SKM-1 (cell line): ENCODE measurements around the gene IL13RA2.

Source experiments
- DNase-seq: peaks from one replicate; lab custom pipeline; 2025; ENCODE audit not compliant: unreplicated experiment; lab: John Stamatoyannopoulos, UW

The IL13RA2 gene

DNA sequence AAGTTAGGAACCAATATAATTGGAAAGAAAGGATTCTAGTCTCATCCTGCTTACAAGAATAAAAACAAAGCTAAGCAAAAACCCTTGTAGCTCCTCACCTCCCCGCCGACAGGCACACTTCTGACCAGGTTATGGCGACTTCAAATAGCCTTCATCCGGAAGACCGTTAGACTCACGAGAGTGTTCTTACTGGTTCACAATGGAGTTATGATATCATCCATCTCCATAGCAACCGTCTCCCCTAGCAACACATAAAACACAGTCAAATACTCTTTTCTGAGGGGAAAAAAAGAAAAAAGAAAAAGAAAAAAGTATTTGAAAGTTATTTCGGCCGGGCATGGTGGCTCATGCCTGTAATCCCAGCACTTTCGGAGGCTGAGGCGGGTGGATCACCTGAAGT lies at the start of gene IL13RA2:
TSS of gene IL13RA2 (minus strand) at position 162 of the 400 bp plus-strand sequence. CDS start 347 bp downstream, outside the sequence.
- no peak for DNase-seq

DNA sequence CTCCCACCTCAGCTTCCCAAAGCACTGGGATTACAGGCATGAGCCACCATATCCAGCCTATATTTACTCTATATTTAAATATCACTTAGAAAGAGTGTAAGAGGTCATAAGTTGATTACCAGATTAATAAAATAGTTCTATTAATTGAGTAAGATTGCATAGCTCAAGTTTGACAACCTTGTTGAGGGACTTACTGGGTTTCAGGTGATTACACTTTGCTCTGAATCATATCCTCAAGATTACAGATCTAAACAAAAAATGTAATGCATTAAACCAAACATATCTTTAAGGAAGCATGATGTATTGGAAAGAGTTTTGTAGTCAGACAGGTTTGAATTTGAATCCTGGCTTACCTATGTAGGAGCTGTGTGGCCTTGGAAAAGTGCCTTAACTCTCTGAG lies 47.9 kb upstream of the IL13RA2 start:
- no peak for DNase-seq

DNA sequence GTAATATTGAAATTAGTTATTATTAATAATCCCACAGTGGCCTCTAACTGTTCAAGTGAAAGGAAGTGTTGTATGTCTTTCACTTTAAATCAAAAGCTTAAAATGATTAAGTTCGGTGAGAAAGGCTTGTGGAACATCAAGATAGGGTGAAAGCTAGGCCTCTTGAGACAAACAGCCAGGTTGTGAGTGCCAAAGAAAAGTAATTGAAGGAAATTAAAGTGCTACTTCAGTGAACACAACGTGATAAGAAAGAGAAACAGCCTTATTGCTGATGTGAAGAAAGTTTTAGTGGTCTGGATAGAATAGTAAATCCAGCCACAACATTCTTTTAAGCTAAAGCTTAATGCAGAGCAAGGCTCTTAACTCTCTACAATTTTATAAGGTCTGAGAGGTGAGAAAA lies 42.6 kb upstream of the IL13RA2 start:
- no peak for DNase-seq

DNA sequence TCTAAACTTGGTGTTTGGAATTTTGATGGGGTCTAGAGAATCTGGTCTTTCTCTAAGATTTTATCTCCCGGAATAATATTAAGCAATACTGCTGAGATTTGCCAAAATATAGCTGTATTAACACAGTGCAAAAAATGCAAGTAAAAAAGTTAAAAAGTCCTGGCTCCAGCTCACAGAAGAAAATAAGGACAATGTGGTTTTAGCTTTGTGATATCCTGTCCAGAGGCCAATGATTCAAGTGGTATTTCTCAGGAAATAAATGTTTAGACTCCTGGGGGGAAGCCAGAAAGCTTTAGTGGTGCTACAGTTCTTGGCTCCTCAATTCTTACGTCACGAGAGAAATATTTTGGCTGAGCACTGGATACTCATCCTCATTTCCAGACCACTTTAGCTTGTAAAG lies 40.9 kb upstream of the IL13RA2 start:
- DNase-seq = no peak

GRCh38 chrX:115054876-115055275 lies 37.5 kb upstream of the IL13RA2 start:
- DNase-seq = no peak

GRCh38 chrX:115053223-115053622 lies 35.8 kb upstream of the IL13RA2 start:
- no peak for DNase-seq

DNA sequence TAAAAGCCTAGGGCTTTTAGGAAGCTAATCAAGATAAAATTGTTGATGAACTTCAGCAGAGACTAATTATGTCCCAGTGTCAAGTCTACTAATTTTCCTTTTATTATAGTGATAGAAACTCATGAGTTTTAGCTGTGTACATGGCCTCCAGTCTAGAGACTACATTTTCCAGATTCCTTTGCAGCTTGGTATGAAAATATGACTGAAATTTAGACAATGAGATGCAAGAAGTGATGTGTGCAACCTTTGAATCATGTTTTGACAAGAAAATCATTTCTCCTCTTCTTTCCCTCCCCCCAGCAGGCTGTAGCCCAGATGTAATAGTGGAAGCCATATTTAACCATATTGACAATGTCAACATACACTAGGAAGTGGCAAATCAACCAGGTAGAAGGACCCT lies 30.3 kb upstream of the IL13RA2 start:
- no peak for DNase-seq

DNA sequence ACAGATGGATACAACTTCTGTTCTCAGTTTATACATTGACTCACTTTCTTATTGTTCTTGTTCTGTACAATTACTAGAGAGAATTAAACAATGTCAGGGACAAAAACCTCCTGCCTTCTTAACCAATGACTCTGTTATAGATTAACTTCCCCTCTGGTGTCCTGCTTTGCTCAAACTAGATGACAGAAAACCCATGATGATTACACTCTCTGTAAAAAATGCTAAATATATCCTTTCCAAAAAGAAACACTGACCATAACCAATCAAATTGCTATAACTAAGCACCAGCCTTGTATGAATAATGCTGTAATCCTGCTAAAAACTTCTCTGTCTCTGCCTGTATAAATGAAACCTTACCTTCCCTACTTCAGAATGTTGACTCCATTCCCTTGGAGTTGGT lies 29.8 kb upstream of the IL13RA2 start:
- no peak for DNase-seq

GRCh38 chrX:115040417-115040816 lies 23.0 kb upstream of the IL13RA2 start:
- DNase-seq = no peak

DNA sequence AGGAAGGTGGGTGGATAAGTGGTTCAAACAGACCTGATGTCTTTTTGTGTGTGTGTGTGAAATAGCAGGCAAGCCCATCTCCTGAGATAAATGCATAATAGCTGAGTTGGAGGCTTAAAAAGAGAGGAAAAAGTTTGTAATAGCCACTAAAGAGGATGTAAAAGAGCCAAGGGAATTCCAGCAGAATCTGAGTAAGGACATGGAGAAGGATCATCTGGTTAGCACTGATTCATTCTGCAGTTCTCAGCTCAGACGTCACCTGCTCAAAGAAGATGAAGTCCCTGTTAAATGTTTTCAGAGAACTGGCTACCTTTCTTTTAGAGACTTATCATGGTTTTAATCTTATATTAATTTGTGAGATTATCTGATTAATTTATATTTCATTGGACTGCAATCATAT lies 21.0 kb upstream of the IL13RA2 start:
- no peak for DNase-seq

GRCh38 chrX:115036029-115036428 lies 18.6 kb upstream of the IL13RA2 start:
- DNase-seq = no peak

- DNase-seq = no peak
Measured at GRCh38 chrX:115031989-115032388, 14.6 kb upstream of the IL13RA2 start.

GRCh38 chrX:115030625-115031024 lies 13.2 kb upstream of the IL13RA2 start:
- DNase-seq = no peak

DNA sequence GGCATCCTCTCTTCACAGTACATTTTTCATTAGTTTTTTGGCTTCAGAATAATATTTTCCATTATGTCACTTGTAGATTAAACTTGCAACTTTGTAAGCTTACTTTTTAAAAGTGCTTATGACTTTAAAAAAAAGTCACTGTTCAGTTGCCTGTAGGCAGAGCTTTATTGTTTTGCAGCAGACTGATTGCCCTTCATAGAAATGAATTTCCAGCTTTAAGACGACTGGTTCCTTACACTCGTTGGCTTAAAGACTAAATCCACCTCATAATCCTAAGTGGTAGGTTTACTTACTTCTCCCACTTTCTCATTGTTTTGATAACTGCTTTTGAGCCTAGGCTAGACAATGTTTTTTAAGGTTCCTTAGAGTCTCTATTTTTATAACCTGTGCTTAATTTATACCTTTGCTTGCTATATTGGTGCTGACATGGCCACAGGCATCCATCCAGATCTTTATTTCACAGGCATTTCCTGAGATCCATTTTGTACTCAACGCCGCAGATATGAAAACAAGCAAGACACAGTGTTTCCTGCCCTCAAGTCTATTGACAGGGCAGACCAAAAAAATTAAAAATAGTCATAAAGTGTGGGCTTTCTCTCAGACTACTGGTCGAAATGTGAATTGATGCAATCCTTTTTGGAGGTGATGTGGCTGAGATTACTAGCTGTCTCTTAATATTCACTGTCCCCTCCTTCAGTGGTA lies 12.6 kb upstream of the IL13RA2 start:
- DNase-seq = no peak

DNA sequence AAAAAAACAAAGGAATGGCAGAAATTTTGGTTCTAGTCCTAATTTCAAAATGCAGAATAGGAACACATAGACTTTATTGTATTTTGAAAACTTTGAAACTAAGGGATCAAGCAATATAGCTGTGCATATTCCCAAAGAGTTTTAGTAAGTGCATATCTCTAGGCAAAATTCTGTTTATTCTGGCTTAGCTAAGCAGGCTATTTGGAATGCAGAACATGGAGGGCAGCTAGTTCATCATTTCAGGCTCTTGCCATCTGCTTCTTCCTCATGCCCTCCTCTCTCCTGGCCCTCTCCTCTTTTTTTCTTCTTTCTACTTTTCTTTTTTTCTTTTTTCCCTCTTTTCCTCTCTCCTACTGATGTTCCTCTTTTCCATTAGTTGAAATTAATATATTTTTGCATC lies 12.0 kb upstream of the IL13RA2 start:
- DNase-seq = no peak

DNA sequence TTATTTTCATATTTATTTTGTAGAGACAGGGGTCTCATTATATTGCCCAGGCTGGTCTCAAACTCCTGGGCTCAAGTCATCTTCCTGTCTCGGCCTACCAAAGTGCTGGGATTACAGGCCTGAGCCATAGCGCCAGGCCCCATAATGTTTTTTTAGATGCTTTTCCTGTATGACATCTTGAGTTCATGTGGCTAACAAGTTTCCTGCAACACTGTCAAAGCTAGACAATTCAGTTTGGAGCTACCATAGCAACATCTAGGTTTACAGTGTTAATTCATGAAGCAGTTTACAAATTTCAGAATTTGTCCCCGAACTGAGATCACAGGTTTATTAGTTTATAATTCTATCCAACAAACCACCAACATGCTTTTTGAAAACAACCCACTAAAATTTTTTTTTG lies 6.4 kb upstream of the IL13RA2 start:
- no peak for DNase-seq

GRCh38 chrX:115023139-115023538 lies 5.7 kb upstream of the IL13RA2 start:
- DNase-seq = no peak

GRCh38 chrX:115021121-115021520 lies 3.7 kb upstream of the IL13RA2 start:
- no peak for DNase-seq

DNA sequence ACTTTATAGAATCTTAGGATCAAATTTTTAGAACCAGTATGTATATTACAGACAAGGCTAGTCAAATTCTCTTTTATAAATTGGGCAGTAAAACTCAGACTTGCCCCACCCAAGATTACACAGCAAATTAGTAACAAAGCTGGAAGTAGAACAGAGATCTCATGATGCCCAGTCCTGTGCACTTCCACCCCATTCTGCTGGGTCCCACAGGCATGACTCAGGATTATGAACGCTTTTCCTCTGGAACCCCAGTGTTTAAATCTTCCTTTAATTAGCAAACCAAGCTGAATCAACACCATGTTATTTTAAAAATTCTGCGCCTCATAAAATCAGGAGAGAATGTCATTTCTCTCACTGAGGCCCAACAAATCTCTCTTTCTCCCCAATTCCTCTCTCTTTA lies 1.5 kb upstream of the IL13RA2 start:
- no peak for DNase-seq

GRCh38 chrX:115018040-115018647 lies 728 bp upstream of the IL13RA2 start:
- no peak for DNase-seq

GRCh38 chrX:115013705-115014104 lies 3.7 kb downstream of the IL13RA2 start:
- DNase-seq = no peak

- DNase-seq = no peak
Measured at GRCh38 chrX:115011428-115011827, 6.0 kb downstream of the IL13RA2 start.

DNA sequence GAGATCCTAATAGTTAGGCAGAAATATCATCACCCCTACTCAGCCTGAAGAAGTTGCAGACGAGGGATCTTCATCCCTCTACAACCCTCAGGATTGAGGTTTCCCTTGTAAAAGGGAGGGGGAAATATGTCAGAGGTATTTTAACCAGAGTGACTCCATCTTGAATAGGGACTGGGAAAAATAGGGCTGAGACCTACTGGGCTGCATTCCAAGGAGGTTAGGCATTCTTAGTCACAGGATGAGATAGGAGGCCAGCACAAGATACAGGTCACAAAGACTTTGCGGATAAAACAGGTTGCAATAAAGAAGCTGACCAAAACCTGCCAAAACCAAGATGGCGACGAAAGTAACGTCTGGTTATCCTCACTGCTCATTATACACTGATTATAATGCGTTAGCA lies 17.5 kb downstream of the IL13RA2 start:
- DNase-seq = no peak
